ENCODE measurements around the gene UBE2K. TPM values are rescaled to one million over a fixed set of nuclear protein-coding genes. Genes with fewer than 3 reads are reported as not detected.
"Not testable (repeated sequence)": the region's sequence is repeated elsewhere in the genome, so short reads cannot be mapped to it uniquely, and the experiment has no call there.

Gene UBE2K
- total RNA-seq, 1 donor from 2014 or later = 87.5 TPM

DNA sequence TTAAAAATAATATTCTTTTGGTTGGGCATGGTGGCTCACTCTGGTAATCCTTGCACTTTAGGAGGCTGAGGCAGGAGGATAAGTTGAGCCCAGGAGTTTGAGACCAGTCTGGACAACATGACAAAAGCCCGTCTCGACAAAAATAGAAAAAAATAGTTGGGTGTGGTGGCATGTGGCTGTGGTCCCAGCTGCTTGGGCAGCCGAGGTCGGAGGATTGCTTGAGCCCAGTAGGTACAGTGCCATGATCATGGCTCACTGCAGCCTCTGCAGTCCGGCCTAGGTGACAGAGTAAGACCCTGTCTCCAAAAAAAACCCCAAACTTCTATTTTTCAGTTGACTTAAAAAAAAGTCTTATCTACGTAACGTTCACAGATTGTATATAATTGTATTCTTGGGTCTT lies 23.9 kb downstream of the UBE2K start:
- Mint-ChIP-seq H3K4me1 (ENCODE audit: low read depth) (peaks cover 43% of the 10 kb centered on the region), H3K27me3 (ENCODE audit: low read depth) (no peaks in the 10 kb centered on the region), H3K36me3 (ENCODE audit: low read depth) (peaks cover 2% of the 10 kb centered on the region), H3K4me3 (ENCODE audit: unreplicated experiment) (no peak overlapping the region), H3K9me3 (ENCODE audit: low read depth) (no peaks in the 10 kb centered on the region), H3K27ac (ENCODE audit: unreplicated experiment) (no peak overlapping the region)
- DNase-seq (ENCODE audit: low spot score) = no peak
- TF ChIP-seq, protein P1, sequence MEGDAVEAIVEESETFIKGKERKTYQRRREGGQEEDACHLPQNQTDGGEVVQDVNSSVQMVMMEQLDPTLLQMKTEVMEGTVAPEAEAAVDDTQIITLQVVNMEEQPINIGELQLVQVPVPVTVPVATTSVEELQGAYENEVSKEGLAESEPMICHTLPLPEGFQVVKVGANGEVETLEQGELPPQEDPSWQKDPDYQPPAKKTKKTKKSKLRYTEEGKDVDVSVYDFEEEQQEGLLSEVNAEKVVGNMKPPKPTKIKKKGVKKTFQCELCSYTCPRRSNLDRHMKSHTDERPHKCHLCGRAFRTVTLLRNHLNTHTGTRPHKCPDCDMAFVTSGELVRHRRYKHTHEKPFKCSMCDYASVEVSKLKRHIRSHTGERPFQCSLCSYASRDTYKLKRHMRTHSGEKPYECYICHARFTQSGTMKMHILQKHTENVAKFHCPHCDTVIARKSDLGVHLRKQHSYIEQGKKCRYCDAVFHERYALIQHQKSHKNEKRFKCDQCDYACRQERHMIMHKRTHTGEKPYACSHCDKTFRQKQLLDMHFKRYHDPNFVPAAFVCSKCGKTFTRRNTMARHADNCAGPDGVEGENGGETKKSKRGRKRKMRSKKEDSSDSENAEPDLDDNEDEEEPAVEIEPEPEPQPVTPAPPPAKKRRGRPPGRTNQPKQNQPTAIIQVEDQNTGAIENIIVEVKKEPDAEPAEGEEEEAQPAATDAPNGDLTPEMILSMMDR (IDR thresholded peaks at IDR 0.05) = no peak

DNA sequence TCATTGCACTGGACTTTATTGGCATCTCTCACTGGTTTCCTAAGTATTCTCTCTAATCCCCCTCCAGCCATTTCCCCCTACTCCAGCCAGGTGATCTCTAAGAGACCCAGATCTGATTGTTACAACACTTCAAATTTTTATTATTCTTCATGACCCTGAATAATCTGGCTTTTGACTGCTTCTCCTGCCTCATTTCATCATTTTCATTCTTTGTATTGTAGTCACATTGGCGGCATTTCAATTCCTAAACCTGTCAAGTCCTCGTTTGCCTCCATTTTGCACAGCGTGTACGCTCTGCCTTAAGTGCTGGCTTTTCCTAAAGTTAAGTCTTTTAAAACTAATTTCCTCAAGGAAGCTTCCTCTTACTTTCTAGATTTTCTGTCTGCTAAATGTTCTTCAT lies 31.6 kb downstream of the UBE2K start:
- Mint-ChIP-seq H3K9me3 (ENCODE audit: low read depth) (no peaks in the 10 kb centered on the region), H3K27ac (ENCODE audit: unreplicated experiment) (peak overlapping the region; percentile 78), H3K27me3 (ENCODE audit: low read depth) (no peaks in the 10 kb centered on the region), H3K36me3 (ENCODE audit: low read depth) (no peaks in the 10 kb centered on the region), H3K4me1 (ENCODE audit: low read depth) (peaks cover 51% of the 10 kb centered on the region), H3K4me3 (ENCODE audit: unreplicated experiment) (no peak overlapping the region)
- no peak for DNase-seq (ENCODE audit: low spot score)
- TF ChIP-seq, protein P1 (IDR thresholded peaks at IDR 0.05) = no peak

DNA sequence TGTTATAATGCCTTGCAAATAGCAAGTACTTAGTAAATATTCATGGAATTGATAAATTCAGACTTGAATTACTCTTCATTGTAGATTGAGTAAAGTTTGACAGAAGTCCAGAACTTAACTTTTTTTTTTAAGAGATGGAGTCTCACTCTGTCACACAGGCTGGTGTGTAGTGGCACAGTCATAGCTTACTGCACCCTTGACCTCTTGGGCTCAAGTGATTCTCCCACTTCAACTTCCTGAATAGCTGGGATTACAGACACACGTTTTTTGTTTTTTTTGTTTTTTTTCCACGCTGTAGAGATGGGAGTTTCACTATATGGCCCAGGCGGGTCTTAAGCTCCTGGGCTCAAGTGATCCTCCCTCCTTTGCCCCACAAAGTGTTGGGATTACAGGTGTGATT lies 32.1 kb downstream of the UBE2K start:
- peaks cover 51% of the 10 kb centered on the region for H3K4me1 Mint-ChIP-seq (ENCODE audit: low read depth)
- TF ChIP-seq, protein P1 (IDR thresholded peaks at IDR 0.05) = no peak
- no peaks in the 10 kb centered on the region for H3K27me3 Mint-ChIP-seq (ENCODE audit: low read depth)
- H3K27ac Mint-ChIP-seq (ENCODE audit: unreplicated experiment) = peak overlapping the region; percentile 49
- H3K4me3 Mint-ChIP-seq (ENCODE audit: unreplicated experiment) = no peak overlapping the region
- H3K36me3 Mint-ChIP-seq (ENCODE audit: low read depth) = no peaks in the 10 kb centered on the region
- DNase-seq (ENCODE audit: low spot score) = no peak
- H3K9me3 Mint-ChIP-seq (ENCODE audit: low read depth) = no peaks in the 10 kb centered on the region

DNA sequence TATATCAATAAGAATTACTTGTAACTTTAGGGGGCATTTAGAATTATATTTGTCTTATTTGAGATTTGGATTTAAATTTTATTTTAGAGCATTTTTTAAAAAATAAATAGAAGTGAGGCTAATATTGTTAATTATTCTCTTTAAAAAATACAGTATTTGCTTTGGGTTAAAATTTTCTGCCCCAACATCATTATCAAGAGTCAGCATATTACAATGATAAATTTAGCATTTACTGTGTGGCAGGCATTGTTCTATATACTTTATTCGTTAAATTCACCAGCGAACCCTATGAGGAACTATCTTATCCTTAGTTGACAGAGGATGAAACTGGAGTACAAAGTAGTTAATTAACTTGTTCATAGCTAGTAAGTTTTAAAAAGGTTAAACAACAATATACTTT lies 34.0 kb downstream of the UBE2K start:
- H3K9me3 Mint-ChIP-seq (ENCODE audit: low read depth) = no peaks in the 10 kb centered on the region
- no peak overlapping the region for H3K4me3 Mint-ChIP-seq (ENCODE audit: unreplicated experiment)
- no peak for DNase-seq (ENCODE audit: low spot score)
- TF ChIP-seq, protein P1 (IDR thresholded peaks at IDR 0.05) = no peak
- H3K4me1 Mint-ChIP-seq (ENCODE audit: low read depth) = peaks cover 46% of the 10 kb centered on the region
- H3K27ac Mint-ChIP-seq (ENCODE audit: unreplicated experiment) = no peak overlapping the region
- H3K36me3 Mint-ChIP-seq (ENCODE audit: low read depth) = no peaks in the 10 kb centered on the region
- H3K27me3 Mint-ChIP-seq (ENCODE audit: low read depth) = no peaks in the 10 kb centered on the region

DNA sequence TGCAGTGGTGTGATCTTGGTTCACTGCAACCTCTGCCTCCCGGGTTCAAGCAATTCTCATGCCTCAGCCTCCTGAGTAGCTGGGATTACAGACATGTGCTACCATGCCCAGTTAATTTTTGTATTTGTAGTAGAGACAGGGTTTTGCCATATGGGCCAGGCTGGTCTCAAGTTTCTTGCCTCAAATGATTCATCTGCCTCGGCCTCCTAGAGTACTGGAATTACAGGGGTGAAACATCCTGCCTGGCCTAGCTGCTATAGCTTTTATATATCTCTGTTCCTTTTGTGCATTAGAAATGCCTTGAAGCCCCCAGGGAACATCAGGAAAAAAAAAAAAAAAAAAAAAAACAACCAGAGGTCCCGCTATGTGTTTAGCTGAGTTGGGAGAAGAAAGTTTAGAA lies 34.8 kb downstream of the UBE2K start:
- Mint-ChIP-seq H3K9me3 (ENCODE audit: low read depth) (no peaks in the 10 kb centered on the region), H3K4me1 (ENCODE audit: low read depth) (peaks cover 46% of the 10 kb centered on the region), H3K27me3 (ENCODE audit: low read depth) (no peaks in the 10 kb centered on the region), H3K4me3 (ENCODE audit: unreplicated experiment) (no peak overlapping the region), H3K36me3 (ENCODE audit: low read depth) (no peaks in the 10 kb centered on the region), H3K27ac (ENCODE audit: unreplicated experiment) (peak overlapping the region; percentile 92)
- no peak for DNase-seq (ENCODE audit: low spot score)
- TF ChIP-seq, protein P1 (IDR thresholded peaks at IDR 0.05) = no peak

DNA sequence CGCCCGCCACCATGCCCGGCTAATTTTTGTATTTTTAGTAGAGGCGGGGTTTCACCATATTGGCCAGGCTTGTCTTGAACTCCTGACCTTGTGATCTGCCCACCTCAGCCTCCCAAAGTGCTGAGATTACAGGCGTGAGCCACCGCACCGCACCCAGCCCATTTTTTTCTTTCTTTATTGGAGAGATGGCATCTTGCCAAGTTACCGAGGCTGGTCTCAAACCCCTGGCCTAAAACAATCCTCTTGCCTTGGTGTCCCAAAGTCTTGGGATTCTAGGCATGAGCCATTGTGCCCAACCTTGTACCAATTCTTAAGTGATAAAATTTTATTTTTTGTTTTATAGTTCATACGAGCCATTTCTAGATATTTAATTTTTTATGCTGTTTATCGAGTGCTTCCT lies 41.7 kb downstream of the UBE2K start:
- peaks cover 15% of the 10 kb centered on the region for H3K4me1 Mint-ChIP-seq (ENCODE audit: low read depth)
- not testable (repeated sequence) for H3K4me3 Mint-ChIP-seq (ENCODE audit: unreplicated experiment); DNase-seq (ENCODE audit: low spot score); H3K9me3 Mint-ChIP-seq (ENCODE audit: low read depth); H3K36me3 Mint-ChIP-seq (ENCODE audit: low read depth); H3K27me3 Mint-ChIP-seq (ENCODE audit: low read depth); H3K27ac Mint-ChIP-seq (ENCODE audit: unreplicated experiment)
